GM21526 (cell line): ENCODE results near the gene ABCA3.
"Not testable (repeated sequence)": the region's sequence is repeated elsewhere in the genome, so short reads cannot be mapped to it uniquely, and the experiment has no call there.

Experiments
- ATAC-seq: cut with Tn5 transposase; IDR thresholded peaks from one replicate; pipeline ENCODE4 v1.9.1; 2021; ENCODE audit warnings: moderate library complexity; ENCODE audit not compliant: unreplicated experiment, low FRiP score

ABCA3 gene

DNA sequence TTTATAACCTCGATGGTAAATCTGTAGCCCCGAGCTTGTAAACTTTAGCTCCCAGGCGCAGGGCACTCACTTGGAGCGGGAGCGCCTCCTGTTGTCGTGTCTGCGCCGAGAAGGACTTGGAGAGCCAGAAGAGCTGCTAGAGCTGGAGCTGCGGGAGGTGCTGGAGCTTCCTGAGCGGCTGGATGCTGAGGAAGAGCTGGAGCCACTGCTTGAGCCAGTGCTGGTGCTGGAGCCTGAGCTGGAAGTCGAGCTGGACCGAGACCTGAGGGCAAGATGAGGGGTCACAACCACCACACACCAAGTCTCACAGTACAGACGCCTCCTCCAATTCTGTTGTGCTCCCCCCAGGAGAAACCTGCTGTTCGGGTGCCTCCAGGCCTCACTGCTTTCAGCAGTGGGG is 77.5 kb downstream of the ABCA3 start:
- ATAC-seq, result not testable (repeated sequence)

DNA sequence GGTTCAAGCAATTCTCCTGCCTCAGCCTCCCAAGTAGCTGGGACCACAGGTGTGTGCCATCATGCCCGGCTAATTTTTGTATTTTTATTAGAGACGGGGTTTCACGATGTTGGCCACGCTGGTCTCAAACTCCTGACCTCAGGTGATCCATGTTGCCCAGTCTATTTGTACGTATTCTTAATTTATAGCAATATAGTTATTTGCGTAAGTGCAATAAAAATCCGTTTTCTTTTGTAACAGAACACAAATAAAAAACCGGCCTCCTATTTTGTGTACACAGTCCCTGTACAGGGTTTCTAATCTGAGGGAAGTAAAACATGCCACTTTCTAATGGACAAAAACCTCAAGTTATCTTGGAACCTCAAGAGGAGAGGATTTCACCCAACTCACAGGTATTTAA is 80.3 kb downstream of the ABCA3 start:
- no peak for ATAC-seq

DNA sequence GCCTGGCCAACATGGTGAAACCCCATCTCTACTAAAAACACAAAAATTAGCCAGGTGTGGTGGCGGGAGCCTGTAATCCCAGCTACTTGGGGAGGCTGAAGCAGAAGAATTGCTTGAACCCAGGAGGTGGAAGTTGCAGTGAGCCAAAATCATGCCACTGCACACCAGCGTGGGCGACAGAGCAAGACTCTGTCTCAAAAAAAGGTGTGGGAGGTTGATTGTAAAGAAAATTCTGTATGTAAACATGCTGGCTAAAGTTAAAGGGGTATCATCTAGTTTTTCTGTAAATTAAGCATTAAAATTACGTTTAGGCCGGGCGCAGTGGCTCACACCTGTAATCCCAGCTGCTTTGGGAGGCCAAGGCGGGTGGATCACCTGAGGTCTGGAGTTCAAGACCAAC is 82.0 kb downstream of the ABCA3 start:
- not testable (repeated sequence) for ATAC-seq

DNA sequence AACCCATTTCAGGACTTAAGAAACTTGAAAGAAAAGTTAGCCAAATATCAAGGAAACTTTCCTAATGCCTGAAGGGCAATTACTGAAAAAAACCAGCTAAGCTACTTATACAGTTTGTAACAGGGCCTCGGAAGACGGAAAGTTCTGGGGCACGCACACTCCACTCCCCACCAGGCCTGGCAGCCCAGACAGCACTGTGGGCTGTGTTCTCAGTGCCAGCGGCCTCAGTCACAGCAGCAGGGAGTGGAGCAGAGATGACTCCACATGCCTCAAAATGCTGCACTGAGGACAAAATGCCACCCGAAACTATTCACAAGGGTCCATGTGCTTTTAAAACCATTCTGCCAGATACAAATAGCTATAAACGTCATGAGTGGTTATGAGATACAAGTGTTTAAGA is 82.8 kb downstream of the ABCA3 start:
- no peak for ATAC-seq

DNA sequence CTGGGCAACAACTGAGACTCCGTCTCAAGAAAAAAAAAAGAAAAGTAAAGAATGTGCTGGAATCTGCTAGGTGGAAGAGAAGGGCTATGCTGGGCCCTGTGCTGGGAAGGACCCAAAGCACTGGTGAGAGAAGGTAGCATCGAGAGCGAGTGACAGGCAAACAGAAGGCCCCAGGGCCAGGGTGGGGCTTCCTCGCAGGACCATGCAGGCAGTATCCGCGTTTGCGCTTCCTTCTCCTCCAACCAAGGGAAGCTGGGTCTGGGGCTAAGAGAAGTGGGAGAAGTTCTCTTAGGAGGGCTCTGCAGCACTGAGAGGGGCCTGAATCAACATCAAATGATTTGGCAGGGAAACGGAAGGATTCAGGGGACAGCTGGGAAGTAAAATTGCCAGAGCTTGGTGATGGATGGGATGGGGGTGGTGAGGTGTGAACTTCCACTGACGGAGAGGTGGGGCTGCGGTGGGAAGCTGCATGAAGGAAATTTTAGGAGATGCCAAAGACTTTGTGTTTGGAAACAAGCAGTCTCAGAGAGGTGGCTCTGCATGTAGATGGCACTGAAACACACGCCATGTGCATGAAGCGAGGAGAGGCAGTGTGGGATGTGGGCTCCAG is 83.9 kb downstream of the ABCA3 start:
- no peak for ATAC-seq

DNA sequence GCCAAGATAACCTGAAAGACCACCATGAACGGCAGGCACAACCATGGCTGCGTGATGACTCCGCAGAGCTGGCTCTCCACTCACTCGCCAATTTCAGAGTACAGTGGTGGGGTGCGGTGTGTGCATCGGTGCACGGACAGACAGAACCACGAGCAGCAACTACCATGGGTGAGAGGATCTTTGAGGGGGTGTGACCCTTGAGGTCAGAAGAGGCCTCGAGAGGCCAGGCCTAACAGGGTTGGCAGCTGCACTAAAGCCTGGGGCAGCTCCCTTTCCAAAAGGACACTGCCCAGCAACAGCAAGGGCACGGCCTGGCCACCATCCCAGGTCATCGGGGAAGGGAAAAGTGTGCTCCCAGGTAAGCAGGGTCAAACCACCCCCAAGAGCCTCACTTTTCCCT is 87.2 kb downstream of the ABCA3 start:
- no peak for ATAC-seq

DNA sequence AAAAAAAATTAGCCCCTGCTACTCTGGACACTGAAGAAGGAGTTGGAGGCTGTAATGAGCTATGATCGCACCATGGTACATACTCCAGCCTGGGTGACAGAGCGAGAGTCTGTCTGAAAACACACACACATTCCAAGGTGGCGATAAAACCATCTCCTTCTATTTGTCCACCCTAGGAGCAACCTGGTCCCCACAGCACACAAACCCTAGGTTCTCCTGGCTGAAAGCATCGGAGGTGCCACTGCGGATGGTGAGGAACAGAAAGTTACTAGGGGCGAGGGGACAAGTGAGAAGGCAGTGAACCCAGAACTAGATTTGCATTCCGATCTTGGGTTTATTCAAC is 87.8 kb downstream of the ABCA3 start:
- ATAC-seq, result no peak

DNA sequence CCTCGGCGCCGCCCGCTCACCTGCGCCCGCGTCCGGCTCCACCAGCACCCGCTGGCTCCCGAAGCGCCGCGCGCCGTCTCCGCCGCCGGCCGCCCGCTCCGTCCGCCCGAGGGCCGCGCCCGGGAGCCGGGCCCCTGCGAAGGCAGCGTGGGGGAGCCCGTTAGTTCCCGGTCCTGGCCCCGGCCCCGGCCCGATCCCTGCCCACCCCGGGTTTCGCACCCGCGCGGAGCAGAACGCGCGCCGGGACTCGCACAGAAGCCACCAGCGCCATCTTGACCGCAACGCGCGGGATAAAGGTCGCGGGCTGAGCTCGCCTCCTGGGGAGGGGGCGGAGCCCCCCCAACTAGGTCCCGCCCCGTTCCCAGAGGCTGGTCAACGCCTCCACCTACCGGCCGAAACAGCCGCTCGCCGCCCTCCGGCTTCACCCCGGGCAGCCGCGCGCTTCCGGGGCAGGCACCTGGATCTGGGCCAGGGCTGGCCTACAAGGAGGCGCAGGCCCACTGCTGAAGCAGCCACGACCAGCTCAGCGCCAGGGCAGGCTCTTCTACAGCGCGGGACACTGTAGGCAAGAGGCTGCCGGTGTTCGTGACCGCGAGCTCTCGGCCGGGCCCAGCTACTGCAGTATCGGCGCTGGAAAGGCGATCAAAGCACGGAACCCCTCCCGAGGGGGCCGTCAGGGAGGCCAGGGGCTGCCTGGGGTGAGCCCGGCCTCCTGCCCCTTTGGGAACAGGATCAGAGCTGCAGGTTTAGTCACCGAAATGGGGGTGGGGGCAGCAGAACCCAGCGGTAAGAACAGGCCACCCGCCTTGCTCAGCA is 89.0 kb downstream of the ABCA3 start, which contains the start of gene ECI1:
ECI1 (minus strand) TSS at position 292 of the 816 bp plus-strand sequence; CDS start at position 271, 21 bp downstream.
- peak; percentile 79 for ATAC-seq

DNA sequence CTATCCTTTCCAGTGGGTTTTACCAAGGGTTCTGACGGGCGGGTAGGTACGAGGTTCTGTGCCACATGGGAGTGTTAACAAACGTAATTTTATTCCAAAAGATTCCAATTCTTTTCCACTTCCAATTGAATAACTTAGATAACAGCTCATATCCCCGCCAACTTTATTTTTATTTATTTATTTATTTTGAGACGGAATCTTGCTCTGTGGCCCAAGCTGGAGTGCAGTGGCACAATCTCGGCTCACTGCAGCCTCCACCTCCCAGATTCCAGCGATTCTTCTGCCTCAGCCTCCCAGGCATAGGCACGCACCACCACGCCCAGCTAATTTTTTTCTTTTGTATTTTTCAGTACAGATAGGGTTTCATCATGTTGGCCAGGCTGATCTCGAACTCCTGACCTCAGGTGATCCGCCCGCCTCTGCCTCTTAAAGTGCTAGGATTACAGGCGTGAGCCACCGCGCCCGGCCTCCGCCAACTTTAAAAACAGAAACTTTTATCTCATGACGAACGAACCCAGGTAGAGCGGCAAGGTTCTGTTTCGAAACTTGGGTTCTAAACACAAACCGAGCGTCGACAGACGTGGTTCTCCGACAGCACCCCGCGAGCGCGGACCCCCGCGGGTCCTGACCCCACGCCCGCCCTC is 89.8 kb downstream of the ABCA3 start:
- ATAC-seq, result no peak

DNA sequence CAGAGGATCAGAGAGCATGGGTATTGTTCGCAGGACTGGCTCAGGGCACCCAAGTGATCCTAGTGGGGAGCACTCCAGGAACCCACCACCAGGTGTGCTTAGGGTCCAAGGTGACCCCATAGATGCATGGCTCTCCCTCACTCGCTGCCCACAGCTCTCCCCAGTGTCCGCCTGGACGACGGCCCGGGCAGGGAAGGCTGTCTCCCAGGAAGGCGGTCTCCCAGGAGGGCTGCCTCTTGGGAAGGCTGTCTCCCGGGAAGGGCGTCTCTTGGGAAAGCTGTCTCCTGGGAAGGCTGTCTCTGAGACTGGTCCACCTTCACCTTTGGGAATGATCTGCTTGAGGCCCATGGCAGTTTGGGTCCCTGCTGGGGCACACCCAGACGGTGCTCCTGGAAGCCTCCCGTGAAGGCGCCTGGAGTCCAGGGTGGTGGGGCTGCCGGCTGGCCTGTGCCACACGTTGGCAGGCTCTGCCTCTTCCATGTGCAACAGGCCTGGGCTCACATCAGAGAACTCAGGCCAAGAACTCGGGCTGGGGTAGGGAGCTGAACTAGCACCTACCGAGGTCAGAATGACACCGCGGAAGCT is 94.1 kb downstream of the ABCA3 start:
- no peak for ATAC-seq

DNA sequence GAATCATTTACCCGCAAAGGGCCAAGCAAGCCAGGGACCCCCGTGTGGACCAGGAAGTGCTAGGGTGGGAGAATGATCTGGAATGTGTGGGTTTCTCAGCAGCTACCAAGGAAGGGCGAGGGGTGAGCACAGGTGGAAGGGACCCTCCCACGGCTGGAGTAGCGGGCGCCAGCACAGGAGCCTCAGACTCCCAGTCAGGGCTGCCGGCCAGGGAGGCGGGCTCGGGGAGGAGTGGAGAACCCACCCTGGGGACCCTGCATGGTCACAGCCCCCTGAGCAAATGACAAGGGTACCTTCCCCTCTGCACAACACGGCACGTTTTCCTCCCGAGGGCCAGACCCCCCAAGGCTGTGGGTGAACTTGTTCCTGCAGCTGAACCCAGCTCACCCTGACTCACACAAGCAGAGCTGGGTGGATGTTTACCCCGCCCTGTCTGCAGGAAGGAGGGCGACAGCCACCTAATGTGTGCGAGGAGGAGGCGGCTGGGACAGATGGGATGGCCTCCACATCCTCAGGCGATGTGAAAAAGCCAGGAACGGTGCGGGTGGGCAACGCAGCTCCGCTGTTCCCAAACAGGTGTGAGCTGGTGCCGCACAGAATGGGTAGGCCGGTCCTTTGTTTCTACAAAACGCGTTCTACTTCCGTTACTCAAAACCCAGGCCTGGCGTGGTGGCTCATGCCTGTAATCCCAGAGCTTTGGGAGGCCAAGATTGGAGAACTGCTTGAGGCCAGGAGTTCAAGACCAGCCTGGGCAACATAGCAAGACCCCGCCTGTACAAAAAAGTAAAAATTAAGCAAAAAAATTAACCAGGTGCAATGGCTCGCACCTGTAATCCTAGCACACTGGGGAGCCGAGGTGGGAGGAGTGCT is 95.4 kb downstream of the ABCA3 start:
- ATAC-seq, result no peak

DNA sequence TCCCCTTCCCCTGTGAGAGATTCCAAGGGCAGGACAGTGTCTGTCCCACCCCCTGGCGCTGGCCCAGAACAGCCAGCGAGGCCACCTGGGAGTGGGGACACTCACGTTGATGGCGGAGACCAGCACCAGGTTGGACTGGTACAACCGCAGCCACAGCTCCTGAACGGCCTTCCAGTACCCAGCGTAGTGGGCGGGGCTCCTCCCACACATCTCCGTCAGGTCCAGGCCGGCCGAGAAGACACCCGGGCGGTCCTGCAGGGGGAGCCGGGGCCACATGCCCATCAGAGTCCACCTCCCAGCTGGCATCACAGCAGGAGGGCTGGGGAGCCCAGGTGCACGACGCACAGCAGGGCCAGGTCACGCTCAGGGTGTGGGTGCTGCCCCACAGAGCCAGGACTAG is 96.2 kb downstream of the ABCA3 start:
- no peak for ATAC-seq

DNA sequence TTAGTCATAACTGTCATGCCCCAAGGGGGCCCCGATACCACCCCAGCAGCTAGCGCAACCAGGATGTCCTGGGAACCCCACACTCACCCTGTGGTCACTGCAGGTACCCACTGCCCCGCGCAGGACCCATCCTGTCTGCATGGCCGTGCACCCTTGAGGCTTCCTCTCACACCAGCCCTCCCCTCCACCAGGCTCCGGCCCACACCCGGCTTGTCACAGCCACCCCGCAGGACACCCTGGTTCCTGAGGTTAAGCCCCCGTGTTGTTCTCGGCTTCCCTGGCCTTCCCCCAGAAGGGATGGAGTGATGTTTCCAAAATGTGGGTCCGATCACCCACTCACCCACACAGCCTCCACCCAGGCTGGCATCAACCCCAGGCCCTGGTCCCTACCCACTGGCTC is 96.7 kb downstream of the ABCA3 start:
- no peak for ATAC-seq

DNA sequence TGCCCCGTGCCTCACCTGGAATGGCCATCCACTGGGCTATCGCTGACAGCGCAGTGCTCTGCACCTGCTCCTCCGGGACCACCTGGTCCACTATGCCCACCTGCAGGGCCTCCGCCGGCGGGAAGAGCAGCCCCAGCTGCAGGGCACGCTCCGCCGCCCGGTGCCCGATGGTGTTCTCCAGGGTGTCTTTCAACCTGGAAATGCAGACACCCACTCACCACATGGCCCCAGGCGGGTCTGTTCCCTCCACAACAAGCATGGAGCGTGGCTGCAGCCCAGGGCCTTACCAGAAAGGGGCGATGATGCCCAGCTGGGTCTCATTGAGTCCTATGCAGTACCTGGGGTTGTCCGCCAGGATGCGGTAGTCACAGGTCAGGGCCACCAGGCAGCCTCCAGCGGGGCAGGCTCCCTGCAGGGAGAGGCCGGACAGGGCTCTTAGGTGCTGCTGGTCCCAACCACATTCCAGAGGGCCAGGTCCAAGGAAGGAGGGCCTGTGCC is 97.4 kb downstream of the ABCA3 start:
- no peak for ATAC-seq

DNA sequence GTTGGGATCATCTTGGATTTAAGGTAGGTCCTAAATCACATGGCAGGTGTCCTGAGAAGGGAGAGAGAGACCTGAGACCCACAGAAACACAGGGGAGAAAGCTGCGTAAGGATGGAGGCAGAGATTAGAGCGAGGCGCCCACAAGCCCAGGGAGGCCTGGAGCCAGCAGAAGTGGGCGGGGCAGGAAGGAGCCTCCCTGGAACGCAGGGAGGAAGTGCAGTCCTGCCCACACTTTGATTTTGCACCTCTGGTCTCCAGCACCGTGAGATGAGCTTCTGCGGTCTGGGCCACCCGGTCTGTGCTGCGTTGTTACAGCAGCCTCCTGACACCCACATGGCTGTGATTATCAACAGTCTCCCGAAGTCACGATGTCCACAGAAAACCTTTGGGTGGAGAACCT is 97.9 kb downstream of the ABCA3 start:
- ATAC-seq, result no peak

DNA sequence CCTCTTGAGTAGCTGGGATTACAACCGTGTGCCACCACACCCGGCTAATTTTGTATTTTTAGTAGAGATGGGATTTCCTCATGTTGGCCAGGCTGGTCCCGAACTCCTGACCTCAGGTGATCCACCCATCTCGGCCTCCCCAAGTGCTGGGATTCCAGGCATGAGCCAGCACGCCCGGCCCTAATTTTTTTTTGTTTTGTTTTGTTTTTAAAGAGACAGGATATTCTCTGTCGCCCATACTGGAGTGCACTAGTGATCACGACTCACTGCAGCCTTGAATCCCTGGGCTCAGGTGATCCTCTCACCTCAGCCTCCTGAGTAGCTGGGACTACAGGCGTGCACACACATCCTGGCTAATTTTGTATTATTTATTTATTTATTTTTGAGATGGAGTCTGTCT is 100.2 kb downstream of the ABCA3 start:
- not testable (repeated sequence) for ATAC-seq

DNA sequence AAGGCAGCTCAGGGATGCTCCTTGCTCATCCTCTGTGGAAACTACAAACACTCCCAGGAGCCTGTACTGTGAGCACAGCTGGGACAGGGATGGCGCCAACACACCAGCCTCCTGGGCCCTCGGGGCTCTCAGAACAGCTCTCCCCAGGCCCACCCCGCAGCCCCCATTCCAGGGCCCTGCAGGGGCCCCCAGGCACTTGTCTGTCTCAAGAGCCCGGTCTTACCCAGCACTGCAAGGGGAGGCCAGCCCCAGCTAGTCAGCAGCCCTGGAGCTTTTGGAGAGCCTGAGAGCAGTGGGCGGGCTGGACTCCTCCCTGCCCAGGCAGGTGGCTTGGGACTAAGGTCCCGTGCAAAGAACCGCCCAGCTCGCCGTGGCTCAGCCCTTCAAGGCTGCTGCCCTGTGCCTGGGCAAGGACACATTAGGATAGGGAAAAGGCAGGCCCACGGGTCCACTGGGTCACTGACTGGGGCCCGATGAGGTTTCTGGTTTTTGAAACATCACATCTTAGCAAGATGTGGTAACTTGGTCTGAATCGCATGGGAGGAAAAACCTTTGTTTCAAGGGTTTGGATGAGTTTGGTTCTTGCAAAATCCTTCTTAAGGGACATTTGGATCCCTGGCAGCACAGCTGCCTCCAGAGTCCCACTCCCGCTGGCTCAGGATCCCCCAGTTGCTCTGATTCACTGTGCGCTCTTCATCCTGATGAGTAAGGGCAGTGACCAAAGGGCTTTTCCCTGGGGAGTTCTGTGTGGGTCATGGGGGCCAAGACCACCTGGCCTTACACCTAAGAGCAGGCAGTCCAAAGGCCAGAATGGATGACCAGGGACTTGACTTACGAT is 101.5 kb downstream of the ABCA3 start:
- ATAC-seq, result no peak

DNA sequence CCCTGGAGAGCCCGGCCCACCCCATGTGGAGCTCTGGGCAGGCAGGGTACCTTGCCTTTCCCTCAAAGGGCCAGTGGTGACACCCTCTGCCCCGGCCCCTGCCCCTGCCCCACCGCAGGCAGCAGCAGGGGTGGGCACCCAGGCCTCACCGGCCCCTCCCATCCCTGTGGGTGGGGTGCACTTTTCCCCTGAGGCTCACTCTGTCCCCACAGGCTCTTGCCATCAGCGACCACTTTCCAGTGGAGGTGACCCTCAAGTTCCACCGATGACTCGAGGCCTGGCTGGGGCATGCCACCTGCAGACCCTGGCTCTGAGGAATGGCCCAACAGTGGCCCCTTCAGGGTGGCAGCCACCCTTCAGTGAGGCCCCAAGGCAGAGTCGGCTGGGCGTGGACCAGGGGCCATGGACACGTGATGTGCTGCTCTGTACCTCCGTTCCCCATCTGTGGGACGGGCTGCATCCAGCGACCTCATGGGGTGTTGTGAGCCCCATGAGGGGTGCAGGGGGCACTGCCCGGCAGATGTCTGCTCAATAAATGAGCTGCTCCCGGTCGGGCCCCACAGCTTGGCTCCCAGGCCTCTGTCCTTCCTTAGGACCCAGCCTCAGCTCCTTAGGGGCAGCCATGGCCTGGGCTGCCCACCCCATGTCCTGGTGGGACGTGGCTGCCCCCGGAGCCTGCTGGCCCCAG is 102.2 kb downstream of the ABCA3 start:
- no peak for ATAC-seq
